Fibroblast of skin of abdomen (primary cell): Measurements from ENCODE around the gene ACTR8.
A peak's percentile ranks its signal among the peaks of the same experiment; 100 is the strongest.

Source experiments
- DNase-seq: peaks from one replicate; pipeline ENCODE4 v3.0.0-alpha.2; 2013

ACTR8 gene

DNA sequence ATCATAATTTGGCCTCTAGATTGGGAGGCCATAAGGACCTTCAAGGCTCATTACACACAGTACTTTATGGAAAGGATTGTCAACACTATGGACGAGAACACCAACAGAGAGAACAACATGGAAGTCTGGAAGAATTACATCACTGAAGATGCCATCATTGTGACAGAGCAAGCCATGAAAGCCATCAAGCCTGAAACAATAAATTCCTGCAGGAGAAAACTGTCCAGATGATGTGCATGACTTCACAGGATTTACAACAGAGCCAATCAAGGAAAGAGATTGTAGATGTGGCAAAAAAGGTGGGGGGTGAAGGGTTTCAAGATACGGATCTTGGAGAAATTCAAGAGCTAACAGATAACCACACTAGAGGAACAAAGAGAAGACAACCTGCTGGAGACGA, 19.7 kb downstream of the ACTR8 start:
- DNase-seq = no peak

GRCh38 chr3:53860196-53860595, 21.8 kb downstream of the ACTR8 start:
- DNase-seq = no peak

- no peak for DNase-seq
Observed at GRCh38 chr3:53859178-53859577, 22.8 kb downstream of the ACTR8 start.

DNA sequence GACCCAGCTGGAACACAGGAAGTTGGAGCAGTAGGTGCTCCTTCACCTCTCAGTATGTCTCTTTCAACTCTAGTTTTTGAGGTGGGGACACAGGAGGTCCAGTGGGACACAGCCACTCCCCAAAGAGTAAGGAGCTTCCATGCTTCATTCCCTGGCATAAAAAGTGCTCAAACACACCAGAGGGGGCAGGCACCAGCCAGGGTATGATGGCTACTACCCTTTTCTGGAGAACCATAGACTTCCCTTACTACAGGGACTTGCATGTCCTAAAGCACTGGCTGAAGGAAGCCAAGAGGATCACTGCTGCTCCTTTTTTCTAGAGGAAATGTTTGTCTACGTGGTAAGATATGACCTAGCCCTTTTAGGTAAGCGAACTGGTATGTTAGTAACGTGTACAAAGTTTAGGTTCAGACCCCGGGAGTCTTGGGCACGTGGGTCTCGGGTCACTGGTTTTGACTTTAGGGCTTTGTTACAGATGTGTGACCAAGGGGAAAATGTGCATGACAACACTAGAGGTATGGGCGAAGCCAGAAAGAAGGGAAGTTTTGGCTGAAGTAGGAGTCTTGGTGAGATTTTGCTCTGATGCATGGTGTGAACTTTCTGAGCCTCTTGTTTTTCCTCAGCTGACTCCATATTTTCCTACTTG, 23.7 kb downstream of the ACTR8 start:
- DNase-seq = no peak

- no peak for DNase-seq
Observed at GRCh38 chr3:53856964-53857363, 25.0 kb downstream of the ACTR8 start.

- peak; percentile 41 for DNase-seq
Observed at GRCh38 chr3:53850895-53851294, 31.1 kb downstream of the ACTR8 start.

- DNase-seq = no peak
Observed at GRCh38 chr3:53849916-53850315, 32.0 kb downstream of the ACTR8 start.

DNA sequence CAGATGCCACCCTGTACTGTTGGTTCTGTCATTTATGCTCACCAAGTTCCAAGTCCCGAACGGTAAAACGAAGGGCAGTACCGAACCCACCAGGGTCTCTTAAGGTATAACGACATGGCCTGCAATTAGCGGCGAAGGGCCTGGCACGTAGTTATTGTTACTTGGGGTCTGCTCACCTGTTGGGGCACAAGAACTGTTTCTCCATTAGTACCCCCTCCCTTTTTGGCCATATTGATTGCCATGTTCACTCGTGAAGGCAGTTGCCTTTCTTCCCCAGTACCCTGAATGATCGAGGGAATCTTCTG, 35.1 kb downstream of the ACTR8 start:
- DNase-seq = no peak

- DNase-seq = peak; percentile 5
Observed at GRCh38 chr3:53846134-53846850, 35.7 kb downstream of the ACTR8 start, which contains the start of the genes CHDH and IL17RB. TSS of gene CHDH (minus strand) at chr3:53846419. CDS start at chr3:53824008, 22,411 bp downstream. TSS of gene IL17RB (plus strand) at chr3:53846568. CDS start at chr3:53846589, 21 bp downstream.

GRCh38 chr3:53845881-53846133, 36.1 kb downstream of the ACTR8 start:
- no peak for DNase-seq

GRCh38 chr3:53845103-53845880, 36.7 kb downstream of the ACTR8 start:
- DNase-seq = peak; percentile 12

- DNase-seq = no peak
Observed at GRCh38 chr3:53844262-53845102, 37.5 kb downstream of the ACTR8 start.

DNA sequence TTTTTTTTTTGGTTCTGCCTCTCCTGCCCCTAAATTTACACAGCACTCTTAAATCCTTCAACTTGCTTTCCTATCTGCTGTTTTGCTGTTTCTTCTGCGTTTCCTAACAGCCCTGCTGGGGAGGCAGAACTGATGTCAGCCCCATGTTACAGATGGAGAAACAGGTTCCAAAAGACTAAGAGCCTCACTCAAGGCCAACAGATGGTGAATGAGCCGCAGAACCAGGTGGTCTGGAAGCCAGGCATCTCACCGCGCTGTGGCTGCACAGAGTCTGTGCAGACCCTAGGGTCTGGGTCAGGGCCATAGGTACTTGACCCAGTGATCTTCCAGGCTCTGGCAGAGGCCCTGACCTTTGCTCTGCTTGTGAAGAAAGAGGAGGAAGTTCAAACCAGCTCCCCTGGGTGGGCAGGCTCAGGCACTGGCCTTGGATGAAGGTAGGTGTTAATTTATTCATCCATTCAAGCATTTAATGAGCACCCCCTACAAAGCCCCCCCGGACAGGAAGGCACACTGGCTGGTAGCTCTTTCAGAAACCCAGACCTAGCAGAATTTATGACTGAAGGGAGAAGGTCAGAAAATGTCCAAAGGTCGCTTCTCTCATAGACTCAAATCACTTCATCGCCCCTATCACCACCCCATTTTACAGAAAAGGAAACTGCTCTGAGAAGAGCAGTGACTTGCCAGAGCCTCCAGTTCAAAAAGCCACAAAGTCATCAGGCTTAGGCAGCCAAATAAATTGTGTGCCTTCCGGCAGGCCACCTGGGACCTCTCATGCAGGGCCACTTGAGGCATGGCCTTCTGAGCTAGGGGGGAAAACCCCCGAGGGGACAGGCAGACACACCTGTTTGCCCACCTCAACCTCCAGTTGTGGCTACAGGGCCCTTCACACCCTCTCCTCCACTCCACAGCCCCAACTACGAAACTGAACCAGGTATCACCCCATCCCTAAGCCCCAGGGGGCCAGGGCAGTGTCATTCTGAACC, 38.5 kb downstream of the ACTR8 start:
- DNase-seq = no peak

DNA sequence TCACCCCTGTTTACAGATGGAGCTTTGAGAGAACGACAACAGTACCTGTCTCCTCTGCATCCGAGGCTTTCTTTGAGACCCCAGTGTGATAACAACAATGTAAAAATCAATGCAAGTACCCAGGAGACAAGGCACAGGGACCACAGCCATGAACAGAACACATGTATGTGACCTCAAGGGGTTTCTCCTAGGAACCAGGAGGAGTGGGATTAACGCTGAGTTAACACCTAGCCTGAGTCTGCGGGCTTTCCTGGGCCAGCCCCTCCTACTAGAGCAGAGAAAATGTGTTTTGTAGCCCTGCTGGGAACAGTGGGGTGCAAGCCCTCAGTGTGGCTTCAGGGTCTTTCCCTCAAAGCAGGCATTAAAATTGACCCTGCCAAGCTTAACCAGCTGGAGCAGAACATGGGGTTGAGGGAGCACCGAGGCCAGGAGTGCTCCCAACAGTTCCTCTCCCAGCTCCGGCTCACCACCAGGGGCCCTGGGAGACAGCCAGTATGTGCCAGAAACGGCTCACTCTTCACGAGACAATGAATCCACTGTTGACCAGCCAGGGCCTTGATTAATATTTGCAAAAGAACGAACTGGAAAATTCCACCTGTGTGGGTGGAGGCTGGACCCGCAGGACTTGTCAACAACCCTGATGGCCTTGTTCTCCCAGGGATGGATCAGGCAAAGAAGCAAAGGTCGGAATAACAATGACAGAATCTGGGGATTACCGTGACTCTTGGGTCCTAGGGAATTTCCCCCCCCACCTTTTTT, 39.3 kb downstream of the ACTR8 start:
- DNase-seq = no peak

DNA sequence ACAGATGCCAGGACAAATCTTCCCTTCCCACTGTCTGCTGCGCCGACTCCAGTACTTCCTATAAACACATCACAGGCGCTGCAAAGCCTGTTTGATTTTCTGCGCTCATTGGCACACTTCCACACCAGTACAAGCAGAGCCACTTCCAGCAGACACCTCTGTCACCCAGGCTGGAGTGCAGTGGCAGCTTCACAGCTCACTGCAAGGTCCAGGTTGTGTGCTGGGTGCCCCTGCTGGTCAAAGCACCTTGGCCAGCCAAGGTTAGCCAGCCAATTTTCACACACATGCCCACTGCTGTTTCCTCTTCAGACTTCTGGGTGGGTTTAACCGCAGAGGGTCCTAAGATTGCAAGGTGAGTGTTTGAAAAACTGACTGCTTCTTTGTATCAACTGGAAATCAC, 40.7 kb downstream of the ACTR8 start:
- DNase-seq = no peak

DNA sequence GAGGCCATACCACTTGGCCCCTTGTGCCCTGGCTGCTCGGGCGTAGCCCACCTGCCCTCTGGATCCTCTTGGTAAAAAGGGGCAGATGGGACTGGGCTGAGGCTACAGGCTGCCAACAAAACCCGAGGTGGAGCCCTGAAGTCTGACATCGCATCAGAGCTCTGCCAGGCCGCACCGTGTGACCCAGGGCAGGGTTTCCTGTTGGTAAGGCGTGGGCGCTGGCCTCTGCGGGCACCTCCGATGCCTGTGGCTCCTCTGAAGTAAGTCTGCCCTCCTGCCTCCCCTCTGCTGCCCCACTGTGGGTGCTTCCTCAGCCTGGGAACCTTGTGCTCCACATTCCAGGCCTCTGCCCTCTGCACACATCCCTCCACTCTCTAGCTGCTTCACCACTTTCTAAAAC, 44.6 kb downstream of the ACTR8 start:
- DNase-seq = no peak

DNA sequence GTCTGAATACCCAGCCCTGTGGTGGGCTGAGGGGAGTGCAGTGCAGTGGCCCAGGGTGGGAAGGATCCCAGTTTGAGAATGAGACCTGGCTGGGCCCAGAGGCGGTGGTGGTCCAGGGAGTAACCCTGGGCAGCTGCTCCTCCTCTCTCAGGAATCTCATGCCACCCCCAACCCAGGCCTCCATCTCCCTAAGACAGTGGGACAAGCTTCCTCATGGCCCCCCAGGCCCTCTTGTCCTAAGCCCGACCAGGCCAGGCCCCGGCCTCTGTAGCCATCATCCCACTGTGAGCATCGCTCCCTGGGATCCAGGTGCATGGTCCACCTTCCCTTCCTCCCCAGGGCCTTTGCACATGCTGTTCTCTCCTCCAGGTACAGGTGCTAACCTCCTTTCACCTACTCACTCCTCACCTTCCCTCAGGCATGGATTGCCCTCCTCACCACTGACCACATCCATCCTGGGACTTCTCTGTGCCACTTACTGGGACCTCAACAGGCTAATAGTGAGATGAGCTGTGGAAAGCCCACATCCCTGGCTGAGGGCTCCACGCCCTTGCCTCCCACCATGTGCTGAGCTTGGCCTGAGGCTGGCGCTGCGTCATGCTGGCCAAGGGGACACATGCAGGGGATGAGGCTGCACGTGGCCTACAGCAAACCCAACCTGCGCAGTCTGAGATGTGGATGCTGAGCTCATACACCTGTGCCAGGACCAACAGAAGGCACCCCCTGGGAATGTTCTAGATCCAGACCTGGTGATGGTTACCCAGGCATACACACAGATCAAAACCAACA, 45.7 kb downstream of the ACTR8 start:
- no peak for DNase-seq

GRCh38 chr3:53835257-53835656, 46.7 kb downstream of the ACTR8 start:
- no peak for DNase-seq

GRCh38 chr3:53834429-53835095, 47.4 kb downstream of the ACTR8 start:
- DNase-seq = no peak

- no peak for DNase-seq
Observed at GRCh38 chr3:53833700-53834099, 48.3 kb downstream of the ACTR8 start.
